Caco-2 (cell line): ENCODE results near the gene SDHB. TPM values are rescaled to one million over a fixed set of nuclear protein-coding genes. Genes with fewer than 3 reads are reported as not detected.

ENCODE experiments used
- BruUV-seq: library from RNA; stranded (reverse); fragments of 400-500 nt; replicated peaks from 2 replicates; lab custom pipeline; 2021; lab: Mats Ljungman, UMichigan
- CTCF ChIA-PET: fragments of 300-600 bp; sonication (Branson Sonifier 250); formaldehyde crosslinking; loops from one replicate; lab custom pipeline; 2022; ENCODE audit warnings: antibody characterized with exemption; lab: Charles Lee
- POLR2A ChIA-PET: fragments of 300-600 bp; sonication (Branson Sonifier 250); formaldehyde crosslinking; loops from one replicate; lab custom pipeline; 2022; ENCODE audit warnings: antibody characterized with exemption; lab: Charles Lee
- DNase-seq, 2 experiments: peaks; one replicate each; pipeline versions ENCODE4 v3.0.0 to v3.0.0-alpha.2; 2020 to 2022
- H3K27me3 ChIP-seq: replicated peaks from 2 replicates; pipeline ENCODE4 v1.6.0; 2011; ENCODE audit warnings: low read length; ENCODE audit not compliant: control insufficient read depth, insufficient read depth
- H3K36me3 ChIP-seq: 2 replicates; pipeline ENCODE4 v1.5.1; 2011; ENCODE audit warnings: low read length; ENCODE audit not compliant: control insufficient read depth, insufficient read depth
- H3K4me1 ChIP-seq: fragments of 250-450 bp; sonication (Bioruptor Pico); 2 replicates; pipeline ENCODE4 v1.5.1; 2020; ENCODE audit warnings: mild to moderate bottlenecking
- H3K4me3 ChIP-seq: 2 replicates; pipeline ENCODE4 v1.5.1; 2011; ENCODE audit warnings: low read depth, mild to moderate bottlenecking, control low read depth, low read length
- H3K9me3 ChIP-seq: fragments of 250-450 bp; sonication (Bioruptor Pico); 2 replicates; pipeline ENCODE4 v1.5.1; 2020; ENCODE audit warnings: mild to moderate bottlenecking, moderate library complexity
- H3K27ac Mint-ChIP-seq: one replicate; pipeline ENCODE4 v1.8.0; 2022; ENCODE audit warnings: mixed read lengths; ENCODE audit not compliant: unreplicated experiment
- H3K27me3 Mint-ChIP-seq: one replicate; pipeline ENCODE4 v1.8.0; 2022; ENCODE audit warnings: mixed read lengths; ENCODE audit not compliant: insufficient read depth, unreplicated experiment
- H3K36me3 Mint-ChIP-seq: one replicate; pipeline ENCODE4 v1.8.0; 2022; ENCODE audit warnings: mild to moderate bottlenecking, mixed read lengths; ENCODE audit not compliant: insufficient read depth, unreplicated experiment
- H3K4me1 Mint-ChIP-seq: one replicate; pipeline ENCODE4 v1.8.0; 2022; ENCODE audit warnings: low read depth, mixed read lengths; ENCODE audit not compliant: unreplicated experiment
- H3K4me3 Mint-ChIP-seq: one replicate; pipeline ENCODE4 v1.8.0; 2022; ENCODE audit warnings: mild to moderate bottlenecking, moderate library complexity, mixed read lengths; ENCODE audit not compliant: unreplicated experiment
- H3K9me3 Mint-ChIP-seq: one replicate; pipeline ENCODE4 v1.8.0; 2022; ENCODE audit warnings: mixed read lengths; ENCODE audit not compliant: unreplicated experiment
- CTCF ChIP-seq, 2 experiments: fragments of 200-600 bp in 1 of 2; IDR thresholded peaks; 1 replicate in 1 of 2; 2 replicates in 1 of 2; pipeline versions ENCODE4 v1.5.1 to v1.8.0; 2011 to 2022; ENCODE audit warnings: antibody characterized with exemption in 1 of 2, control low read depth in 1 of 2, inconsistent platforms in 1 of 2, low read depth in 1 of 2, low read length in 1 of 2, mild to moderate bottlenecking in 1 of 2, moderate library complexity in 1 of 2; ENCODE audit not compliant: insufficient read depth in 1 of 2, severe bottlenecking in 1 of 2, unreplicated experiment in 1 of 2
- intact Hi-C: fragments of 100-400 bp; cut with micrococcal nuclease; formaldehyde crosslinking; loops from one replicate; pipeline ENCODE4 v1.10.0; 2022; ENCODE audit not compliant: unreplicated experiment
- total RNA-seq: library from RNA; stranded (reverse); gene quantifications from 2 replicates; pipeline ENCODE4 v1.2.3, GENCODE V29; 2022

The SDHB gene
- total RNA-seq, 1 experiment from 2014 or later: 91.5 TPM

GRCh38 chr1:16992102-16992501 lies 61.7 kb downstream of the SDHB start:
- POLR2A ChIA-PET: no interaction called here
- Histone ChIP-seq H3K36me3 (no peaks in the 10 kb centered on the region), H3K4me1 (no peaks in the 10 kb centered on the region), H3K27me3 (no peaks in the 10 kb centered on the region), H3K4me3 (no peak overlapping the region), H3K9me3 (no peaks in the 10 kb centered on the region)
- no peaks in the 10 kb centered on the region for H3K27me3 Mint-ChIP-seq
- no TSS peak for BruUV-seq
- H3K27ac Mint-ChIP-seq: no peak overlapping the region
- no peak for TF ChIP-seq CTCF (IDR thresholded peaks at IDR 0.05; ENCODE audit: insufficient read depth in 1 of 2, low read depth in 1 of 2, low read length in 1 of 2, severe bottlenecking in 1 of 2, unreplicated experiment in 1 of 2)
- CTCF ChIA-PET: no interaction called here
- H3K36me3 Mint-ChIP-seq: peaks cover 7% of the 10 kb centered on the region
- no peak overlapping the region for H3K4me3 Mint-ChIP-seq
- no peaks in the 10 kb centered on the region for H3K9me3 Mint-ChIP-seq
- intact Hi-C loops: no loop called here
- DNase-seq: no peak
- no peaks in the 10 kb centered on the region for H3K4me1 Mint-ChIP-seq

GRCh38 chr1:16991571-16991970 lies 62.3 kb downstream of the SDHB start:
- Histone ChIP-seq H3K36me3 (no peaks in the 10 kb centered on the region), H3K4me3 (no peak overlapping the region), H3K4me1 (no peaks in the 10 kb centered on the region), H3K9me3 (no peaks in the 10 kb centered on the region), H3K27me3 (no peaks in the 10 kb centered on the region)
- DNase-seq: no peak
- ChIA-PET POLR2A (no interaction called here), CTCF (no interaction called here)
- BruUV-seq: no TSS peak
- Mint-ChIP-seq H3K27me3 (no peaks in the 10 kb centered on the region), H3K36me3 (peaks cover 7% of the 10 kb centered on the region), H3K27ac (no peak overlapping the region), H3K4me3 (no peak overlapping the region), H3K4me1 (no peaks in the 10 kb centered on the region), H3K9me3 (no peaks in the 10 kb centered on the region)
- TF ChIP-seq CTCF (IDR thresholded peaks at IDR 0.05; ENCODE audit: insufficient read depth in 1 of 2, low read depth in 1 of 2, low read length in 1 of 2, severe bottlenecking in 1 of 2, unreplicated experiment in 1 of 2): no peak
- intact Hi-C loops: no loop called here

- H3K4me1 Mint-ChIP-seq: no peaks in the 10 kb centered on the region
- Histone ChIP-seq H3K9me3 (no peaks in the 10 kb centered on the region), H3K4me3 (no peak overlapping the region), H3K27me3 (no peaks in the 10 kb centered on the region), H3K4me1 (no peaks in the 10 kb centered on the region), H3K36me3 (no peaks in the 10 kb centered on the region)
- BruUV-seq: no TSS peak
- H3K9me3 Mint-ChIP-seq: no peaks in the 10 kb centered on the region
- H3K36me3 Mint-ChIP-seq: peaks cover 7% of the 10 kb centered on the region
- CTCF ChIA-PET: no interaction called here
- no peaks in the 10 kb centered on the region for H3K27me3 Mint-ChIP-seq
- no peak overlapping the region for H3K4me3 Mint-ChIP-seq
- H3K27ac Mint-ChIP-seq: no peak overlapping the region
- intact Hi-C loops: no loop called here
- POLR2A ChIA-PET: no interaction called here
- TF ChIP-seq CTCF (IDR thresholded peaks at IDR 0.05; ENCODE audit: insufficient read depth in 1 of 2, low read depth in 1 of 2, low read length in 1 of 2, severe bottlenecking in 1 of 2, unreplicated experiment in 1 of 2): no peak
- DNase-seq: no peak
Observed at GRCh38 chr1:16989676-16990391, 64.0 kb downstream of the SDHB start.
